SIG-M5 treated with dmso at 0.1 percent for 504 hours (cell line): Measurements from ENCODE around the gene SMTNL2.

Source experiments
- DNase-seq: peaks from one replicate; lab custom pipeline; 2025; ENCODE audit not compliant: unreplicated experiment; lab: John Stamatoyannopoulos, UW

The SMTNL2 gene

GRCh38 chr17:4584101-4584916 is at the start of gene SMTNL2:
Gene SMTNL2, plus strand, starts transcription at chr17:4584529. Its CDS starts 77 bp downstream, at chr17:4584606.
- DNase-seq, result no peak

GRCh38 chr17:4534928-4535666 is 49.2 kb upstream of the SMTNL2 start:
- DNase-seq, result no peak

- DNase-seq, result no peak
Measured at GRCh38 chr17:4535667-4536258, 48.6 kb upstream of the SMTNL2 start.

- DNase-seq, result no peak
Measured at GRCh38 chr17:4536259-4536741, 48.0 kb upstream of the SMTNL2 start.

- DNase-seq, result no peak
Measured at GRCh38 chr17:4536742-4537411, 47.5 kb upstream of the SMTNL2 start.

GRCh38 chr17:4537451-4538235 is 46.7 kb upstream of the SMTNL2 start:
- DNase-seq, result no peak

- no peak for DNase-seq
Measured at GRCh38 chr17:4538236-4539002, 45.9 kb upstream of the SMTNL2 start.

GRCh38 chr17:4539025-4539424 is 45.3 kb upstream of the SMTNL2 start:
- DNase-seq, result no peak

GRCh38 chr17:4539576-4540223 is 44.6 kb upstream of the SMTNL2 start:
- no peak for DNase-seq

GRCh38 chr17:4540224-4540651 is 44.1 kb upstream of the SMTNL2 start:
- DNase-seq, result no peak

- no peak for DNase-seq
Measured at GRCh38 chr17:4540687-4541327, 43.5 kb upstream of the SMTNL2 start.

GRCh38 chr17:4541328-4542002 is 42.9 kb upstream of the SMTNL2 start:
- no peak for DNase-seq

GRCh38 chr17:4542003-4542725 is 42.2 kb upstream of the SMTNL2 start:
- DNase-seq, result no peak

- DNase-seq, result no peak
Measured at GRCh38 chr17:4542726-4543191, 41.6 kb upstream of the SMTNL2 start.

- no peak for DNase-seq
Measured at GRCh38 chr17:4543557-4544026, 40.7 kb upstream of the SMTNL2 start.

GRCh38 chr17:4544135-4544950 is 40.0 kb upstream of the SMTNL2 start:
- DNase-seq, result no peak

GRCh38 chr17:4544951-4545216 is 39.4 kb upstream of the SMTNL2 start:
- DNase-seq, result no peak
